KOPT-K1 (cell line): ENCODE measurements around the gene RRAGD.
A peak's percentile ranks its signal among the peaks of the same experiment; 100 is the strongest.
"Not testable (repeated sequence)": the region's sequence is repeated elsewhere in the genome, so short reads cannot be mapped to it uniquely, and the experiment has no call there.

ENCODE experiments used
- H3K27ac ChIP-seq: fragments of 200-600 bp; sonication (generic); 2 replicates; pipeline ENCODE4 v1.5.1; 2016; ENCODE audit warnings: antibody characterized with exemption, mild to moderate bottlenecking, low read depth, low read length; ENCODE audit not compliant: poor library complexity, severe bottlenecking
- H3K36me3 ChIP-seq: fragments of 200-600 bp; sonication (generic); 2 replicates; pipeline ENCODE4 v1.5.1; 2017; ENCODE audit warnings: antibody characterized with exemption, mild to moderate bottlenecking, low read length, moderate library complexity; ENCODE audit not compliant: insufficient read depth
- H3K9me3 ChIP-seq: fragments of 200-600 bp; sonication (generic); 2 replicates; pipeline ENCODE4 v1.5.1; 2017; ENCODE audit warnings: antibody characterized with exemption, low read length, mild to moderate bottlenecking; ENCODE audit not compliant: insufficient read depth, poor library complexity, severe bottlenecking

RRAGD gene

DNA sequence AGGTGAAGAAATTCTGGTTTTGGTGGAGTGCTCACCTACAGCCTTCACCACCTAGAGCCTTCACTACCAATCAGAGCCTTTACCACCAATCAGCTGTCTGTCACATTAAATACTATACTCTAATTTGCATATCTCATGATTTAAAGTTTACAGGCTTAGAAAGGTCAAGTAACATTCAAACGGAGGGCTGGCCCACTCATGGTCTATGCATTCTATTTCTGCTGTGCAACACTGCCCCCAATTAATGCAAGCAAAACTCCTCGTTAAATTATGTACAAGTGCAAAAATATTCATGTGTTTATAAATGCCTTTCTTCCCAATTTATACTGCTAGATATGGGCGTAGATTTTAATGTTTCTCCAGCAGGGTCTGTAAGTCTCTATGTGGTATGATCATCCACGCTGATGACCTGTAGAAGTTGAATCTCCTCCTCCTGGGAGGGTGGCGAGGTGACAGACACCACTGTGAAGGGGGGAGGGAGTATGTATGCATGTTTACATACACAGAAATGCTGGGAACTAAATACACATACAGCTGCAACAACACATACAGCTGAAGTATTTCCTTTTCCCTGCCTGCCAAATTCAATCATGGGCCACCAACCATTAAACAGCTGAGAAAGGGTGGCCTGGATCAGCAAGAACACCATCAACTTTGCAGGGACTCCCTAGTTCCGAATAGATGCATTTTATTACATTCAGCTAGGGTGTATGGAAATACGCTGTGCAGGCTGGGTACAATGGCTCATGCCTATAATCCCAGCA, 13.1 kb downstream of the RRAGD start:
- Histone ChIP-seq H3K9me3 (no peaks in the 10 kb centered on the region), H3K36me3 (no peaks in the 10 kb centered on the region), H3K27ac (no peak overlapping the region)

DNA sequence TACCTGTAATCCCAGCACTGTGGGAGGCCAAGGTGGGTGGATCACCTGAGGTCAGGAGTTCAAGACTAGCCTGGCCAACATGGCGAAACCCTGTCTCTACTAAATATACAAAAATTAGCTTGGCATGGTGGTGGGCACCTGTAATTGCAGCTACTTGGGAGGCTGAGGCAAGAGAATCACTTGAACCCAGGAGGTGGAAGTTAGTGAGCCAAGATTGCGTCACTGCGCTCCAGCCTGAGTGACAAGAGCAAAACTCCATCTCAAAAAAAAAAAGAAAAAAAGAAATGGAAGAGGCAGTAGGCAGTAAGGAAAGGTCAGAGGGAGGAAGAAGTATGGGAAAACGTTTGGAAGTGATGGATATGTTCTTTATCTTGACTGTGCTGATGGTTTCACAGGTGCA, 14.2 kb downstream of the RRAGD start:
- H3K9me3 ChIP-seq, H3K36me3 ChIP-seq, H3K27ac ChIP-seq: not testable (repeated sequence)

DNA sequence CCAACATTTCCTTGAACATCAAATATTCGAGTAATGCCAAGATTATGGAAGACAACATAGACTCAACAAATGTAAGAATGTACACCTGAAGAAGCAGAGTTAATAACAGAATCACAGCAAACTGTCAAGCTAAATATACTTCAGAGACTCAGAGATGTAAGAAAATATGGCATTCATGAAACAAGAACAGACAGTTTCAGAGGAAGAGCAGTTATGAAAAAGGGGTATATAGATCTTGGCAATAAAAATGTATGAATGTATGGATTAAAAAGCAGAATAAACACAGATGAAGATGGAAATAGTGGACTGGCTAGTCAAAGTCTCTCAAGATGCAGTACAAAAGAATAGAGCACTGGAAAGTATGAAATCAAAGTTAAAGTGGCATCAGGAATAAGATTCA, 18.4 kb downstream of the RRAGD start:
- no peak overlapping the region for H3K27ac ChIP-seq
- no peaks in the 10 kb centered on the region for H3K9me3 ChIP-seq
- no peaks in the 10 kb centered on the region for H3K36me3 ChIP-seq

DNA sequence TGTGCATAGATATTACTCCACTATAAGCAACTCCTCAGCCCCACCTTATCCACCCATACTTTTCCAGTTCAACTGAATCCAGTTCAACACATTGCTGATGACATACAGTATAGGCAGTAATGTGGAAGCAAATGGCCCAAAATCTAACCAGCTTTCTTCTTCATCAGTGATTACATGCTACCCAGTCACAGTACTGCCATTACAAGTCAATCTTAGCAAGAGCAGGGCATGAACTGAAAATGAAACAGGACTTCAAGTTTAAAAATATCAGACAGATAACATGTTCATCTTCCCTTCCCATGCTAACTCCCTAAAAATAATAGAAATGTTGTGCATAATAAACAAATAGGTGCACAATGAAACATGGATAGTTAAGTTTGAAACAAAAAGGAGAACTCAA, 19.2 kb downstream of the RRAGD start:
- Histone ChIP-seq H3K36me3 (no peaks in the 10 kb centered on the region), H3K9me3 (no peaks in the 10 kb centered on the region), H3K27ac (no peak overlapping the region)

DNA sequence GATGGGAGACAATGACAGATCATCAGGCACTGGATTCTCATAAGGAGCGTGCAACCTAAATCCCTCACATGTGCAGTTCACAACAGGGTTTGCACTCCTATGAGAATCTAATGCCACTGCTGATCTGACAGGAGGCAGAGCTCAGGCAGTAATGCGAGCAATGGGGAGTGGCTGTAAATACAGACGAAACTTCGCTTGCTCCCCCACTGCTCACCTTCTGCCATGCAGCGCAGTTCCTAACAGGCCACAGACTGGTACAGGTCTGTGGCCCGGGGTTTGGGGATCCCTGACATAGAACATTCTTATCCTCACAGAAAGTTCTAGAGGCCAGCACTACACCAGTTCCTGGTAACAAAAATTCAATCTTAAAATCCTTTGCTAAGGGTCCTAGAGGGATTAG, 23.2 kb downstream of the RRAGD start:
- Histone ChIP-seq H3K36me3 (peaks cover 12% of the 10 kb centered on the region), H3K9me3 (no peaks in the 10 kb centered on the region), H3K27ac (no peak overlapping the region)

DNA sequence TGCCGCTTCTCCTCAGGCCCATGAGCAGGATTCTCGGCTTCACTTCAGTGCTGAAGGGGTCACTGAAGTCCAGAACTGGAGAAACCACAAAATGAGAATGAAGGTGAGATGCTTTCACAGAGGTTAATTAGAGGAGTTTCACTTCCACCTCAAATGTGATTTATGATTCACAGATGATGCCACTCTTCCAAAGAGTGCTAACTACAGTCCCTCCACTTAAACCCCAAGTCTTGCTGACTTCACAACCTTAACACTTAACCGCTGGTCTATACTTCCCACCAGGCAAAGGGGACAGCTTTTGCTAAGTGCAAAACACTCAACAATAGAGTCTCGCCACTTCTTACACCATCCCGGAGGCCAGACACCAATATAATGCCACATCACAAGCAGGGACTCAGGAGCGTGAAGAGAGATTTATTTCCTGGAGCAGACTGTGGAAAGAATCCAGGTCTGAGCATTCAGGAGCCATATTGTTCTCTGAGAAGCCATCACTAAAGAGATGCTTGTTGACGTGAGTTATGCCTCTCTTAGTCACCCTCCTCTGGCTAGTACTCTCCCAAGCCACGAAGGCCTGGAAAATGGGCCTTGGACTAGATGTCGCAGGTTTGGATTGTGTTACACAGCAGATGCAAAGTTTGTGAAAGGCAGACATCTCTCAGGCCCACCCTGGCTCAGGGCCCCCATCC, 24.4 kb downstream of the RRAGD start:
- no peaks in the 10 kb centered on the region for H3K9me3 ChIP-seq
- H3K36me3 ChIP-seq, result peaks cover 12% of the 10 kb centered on the region
- H3K27ac ChIP-seq, result no peak overlapping the region

DNA sequence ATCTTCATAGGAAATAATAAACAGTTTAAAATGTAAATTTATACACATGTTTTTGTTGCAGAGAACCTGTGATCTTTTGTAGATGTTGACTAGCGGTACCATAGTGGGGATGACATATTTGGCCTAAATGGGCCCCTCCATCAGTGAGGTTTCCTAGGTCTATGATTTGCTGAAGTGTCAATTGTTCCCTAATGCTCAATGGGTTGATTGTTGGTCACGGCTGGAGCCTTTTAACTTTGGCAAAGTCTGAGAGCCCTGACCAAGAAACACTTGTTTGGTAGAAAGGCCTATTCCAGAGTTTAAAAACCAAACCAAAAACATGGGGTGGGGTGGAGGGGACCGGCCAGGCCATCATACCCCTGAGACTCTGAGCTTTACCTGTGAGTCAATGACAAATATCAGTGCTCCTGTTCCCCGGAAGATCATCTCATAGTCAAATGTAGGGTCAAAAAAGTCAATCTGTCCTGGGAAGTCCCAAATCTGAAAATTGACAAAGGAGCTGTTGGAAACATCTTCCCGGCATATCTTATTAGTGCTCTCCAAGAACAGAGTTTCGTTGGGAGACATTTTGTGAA, 25.1 kb downstream of the RRAGD start:
- Histone ChIP-seq H3K9me3 (no peaks in the 10 kb centered on the region), H3K36me3 (peaks cover 12% of the 10 kb centered on the region), H3K27ac (no peak overlapping the region)

DNA sequence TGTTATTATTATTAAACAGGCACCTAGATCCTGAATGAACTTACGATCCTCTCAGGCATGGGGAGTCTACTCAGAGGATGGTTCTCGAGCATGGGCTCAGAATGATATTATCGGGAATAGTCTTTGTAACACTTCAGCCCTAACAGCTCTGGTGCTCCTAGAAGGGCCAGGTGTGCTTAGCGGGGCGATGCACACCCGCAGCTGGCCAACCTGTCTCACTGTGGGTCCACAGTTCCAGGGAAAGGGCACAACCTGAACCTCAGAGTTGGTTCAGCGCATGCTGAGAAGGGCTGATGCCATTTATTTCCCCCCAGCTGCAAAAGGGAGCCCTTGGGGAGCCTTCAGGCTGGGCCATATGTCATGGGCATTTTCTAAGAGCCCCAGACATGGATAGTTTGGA, 26.2 kb downstream of the RRAGD start:
- H3K9me3 ChIP-seq, result no peaks in the 10 kb centered on the region
- H3K27ac ChIP-seq, result no peak overlapping the region
- H3K36me3 ChIP-seq, result peaks cover 12% of the 10 kb centered on the region

DNA sequence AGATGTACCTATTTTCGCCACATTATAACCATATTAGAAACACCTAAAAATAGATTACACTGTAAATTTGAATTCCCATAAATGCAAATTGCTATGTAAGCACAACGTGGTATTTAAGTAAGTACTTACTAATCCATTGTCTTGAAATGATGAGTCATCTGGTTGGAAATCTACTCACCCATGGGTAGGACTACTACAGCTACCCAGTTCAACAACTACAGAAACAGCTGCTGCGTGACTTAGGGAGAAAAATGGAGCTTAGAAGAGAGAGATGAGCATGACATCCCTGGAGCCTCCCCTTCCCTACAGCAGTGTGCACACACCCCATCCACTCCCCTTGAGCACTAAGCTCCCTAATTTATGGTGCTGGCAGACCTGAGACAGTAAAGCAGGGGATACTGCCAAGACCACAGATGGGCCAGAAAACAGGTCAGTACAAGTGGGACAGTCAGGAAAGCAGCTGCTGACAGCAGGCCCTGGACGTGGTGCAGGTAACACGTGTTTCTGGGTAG, 26.9 kb downstream of the RRAGD start:
- Histone ChIP-seq H3K36me3 (peaks cover 15% of the 10 kb centered on the region), H3K9me3 (no peaks in the 10 kb centered on the region), H3K27ac (no peak overlapping the region)

DNA sequence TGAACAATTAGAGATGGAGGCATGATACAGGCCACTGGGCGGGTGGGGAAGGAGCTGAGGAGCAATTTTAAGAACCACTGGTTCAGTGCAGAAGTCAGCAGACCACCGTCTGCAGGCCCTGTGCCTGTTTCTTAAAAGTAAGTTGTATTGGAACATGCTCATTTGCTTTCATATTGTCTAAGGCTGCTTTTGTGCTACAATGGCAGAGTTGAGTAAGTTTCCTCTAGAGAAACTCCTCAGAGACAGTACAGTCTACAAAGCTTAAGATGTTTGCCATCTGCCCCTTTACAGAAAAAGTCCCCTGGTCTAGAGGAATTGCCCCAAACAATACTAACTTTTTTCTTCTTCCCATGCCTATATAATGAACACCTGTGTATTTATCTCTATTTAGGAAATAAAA, 31.0 kb downstream of the RRAGD start:
- Histone ChIP-seq H3K36me3 (peaks cover 18% of the 10 kb centered on the region), H3K27ac (no peak overlapping the region), H3K9me3 (no peaks in the 10 kb centered on the region)

DNA sequence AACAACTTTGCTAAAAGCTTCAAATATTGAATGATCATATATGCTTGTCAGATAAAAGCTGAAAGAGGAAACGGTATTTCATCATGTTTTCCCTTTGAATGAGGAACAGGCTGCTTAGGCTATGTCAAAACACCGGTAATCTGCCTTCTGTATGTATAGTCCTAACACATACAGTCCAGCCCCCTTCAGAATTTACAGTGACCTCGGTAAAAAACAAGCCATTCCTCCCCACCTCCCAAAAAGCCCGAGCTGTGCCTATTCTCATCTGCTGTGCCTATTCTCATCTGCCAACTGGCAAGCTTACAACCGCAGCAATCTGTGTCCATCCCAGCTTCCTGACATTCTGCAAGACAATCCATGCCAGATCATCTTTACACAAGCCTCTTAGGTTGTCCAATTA, 32.8 kb downstream of the RRAGD start:
- Histone ChIP-seq H3K36me3 (peaks cover 15% of the 10 kb centered on the region), H3K9me3 (no peaks in the 10 kb centered on the region), H3K27ac (no peak overlapping the region)

DNA sequence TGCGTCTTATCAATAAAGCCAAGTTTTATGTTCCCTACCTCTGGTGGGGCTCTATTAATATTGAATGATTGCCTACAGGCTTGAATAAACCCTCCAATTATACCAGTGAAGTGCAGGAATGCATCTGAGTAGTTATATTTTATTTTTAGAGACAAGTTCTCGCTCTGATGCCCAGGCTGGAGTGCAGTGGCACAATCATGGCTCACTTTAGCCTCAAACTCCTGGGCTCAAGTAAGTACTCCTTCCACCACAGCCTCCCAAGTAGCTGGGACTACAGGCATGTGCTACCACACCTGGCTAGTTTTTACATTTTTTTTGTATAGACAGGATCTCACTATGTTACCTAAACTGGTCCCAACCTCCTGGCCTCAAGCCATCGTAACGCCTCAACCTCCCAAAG, 33.4 kb downstream of the RRAGD start:
- Histone ChIP-seq H3K9me3 (no peaks in the 10 kb centered on the region), H3K27ac (no peak overlapping the region), H3K36me3 (peaks cover 15% of the 10 kb centered on the region)

DNA sequence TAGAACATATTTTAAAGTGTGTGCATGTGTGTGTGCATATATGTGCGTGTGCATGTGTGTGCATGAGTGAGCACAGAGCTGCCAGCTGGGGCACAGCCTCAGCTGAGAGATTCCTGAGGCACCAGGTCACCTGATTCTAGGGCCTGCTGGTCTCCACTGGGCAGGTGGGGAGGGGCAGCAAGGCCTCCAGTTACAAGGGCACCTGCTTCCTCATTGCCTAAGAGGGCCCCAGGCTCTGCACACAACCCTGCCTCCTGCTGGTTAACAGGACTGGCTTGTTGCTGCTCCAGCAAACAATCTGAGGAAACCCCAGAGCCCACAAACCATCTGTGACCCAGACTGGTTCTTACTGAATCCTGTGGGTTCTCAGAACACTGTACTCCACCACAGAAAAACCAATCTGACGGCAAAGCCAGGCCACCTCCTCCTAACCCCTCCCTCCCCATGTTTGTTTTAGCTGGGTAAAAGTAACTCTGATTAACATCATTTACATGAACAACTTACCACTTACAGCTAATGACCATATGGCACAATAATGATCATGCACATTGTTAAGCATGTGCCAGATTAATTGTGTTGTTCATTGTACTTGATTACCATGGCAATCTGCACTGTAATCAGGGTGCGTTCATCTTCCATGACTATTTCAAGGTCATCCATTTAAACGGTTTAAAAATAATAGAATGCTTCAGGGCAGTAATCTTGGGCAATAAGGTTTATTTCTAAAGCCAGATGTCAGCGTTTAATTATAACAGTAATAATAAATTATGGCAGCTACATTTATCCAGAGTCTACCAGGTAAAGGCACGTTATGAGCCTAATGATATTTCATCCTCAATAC, 36.4 kb downstream of the RRAGD start:
- Histone ChIP-seq H3K9me3 (no peaks in the 10 kb centered on the region), H3K36me3 (peaks cover 15% of the 10 kb centered on the region), H3K27ac (no peak overlapping the region)

DNA sequence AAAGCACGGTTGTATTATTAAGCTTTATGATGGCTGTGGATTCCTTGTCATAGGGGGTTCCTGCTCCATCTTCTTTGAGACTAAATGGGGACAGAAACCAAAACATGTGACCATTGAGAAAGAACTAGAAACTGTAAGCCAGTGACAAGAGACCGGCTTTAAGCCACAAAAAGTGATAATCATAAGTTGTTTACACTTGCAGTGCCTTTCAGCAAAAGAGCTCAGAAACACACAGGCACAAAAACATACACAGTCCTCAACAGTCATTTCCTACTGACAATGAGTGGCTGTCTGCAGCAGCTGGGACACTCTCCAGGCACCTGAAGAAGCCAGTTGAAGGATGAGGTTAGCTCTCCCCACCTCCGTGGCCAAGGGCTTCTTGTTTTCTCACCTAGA, 39.6 kb downstream of the RRAGD start:
- Histone ChIP-seq H3K27ac (peak overlapping the region; percentile 26), H3K9me3 (no peaks in the 10 kb centered on the region), H3K36me3 (peaks cover 10% of the 10 kb centered on the region; the same call in 1 of the 2 replicates)
